ENCODE data around the gene ANTKMT.
"Not testable (repeated sequence)": the region's sequence is repeated elsewhere in the genome, so short reads cannot be mapped to it uniquely, and the experiment has no call there.

Gene ANTKMT

GRCh38 chr16:707062-707538, 13.8 kb upstream of the ANTKMT start:
- Histone ChIP-seq H3K27ac (no peak overlapping the region), H3K9ac (no peak overlapping the region), H3K9me3 (no peaks in the 10 kb centered on the region), H3K36me3 (no peaks in the 10 kb centered on the region), H4K20me1 (peaks cover 84% of the 10 kb centered on the region), H3K27me3 (peaks cover 98% of the 10 kb centered on the region), H3K4me1 (peaks cover 39% of the 10 kb centered on the region), H3K4me3 (0 out of 2 replicates have a peak overlapping the region, but pooled peaks have one; percentile 65), H3K4me2 (peak overlapping the region; percentile 90)
- TF ChIP-seq Cebpa-rat (IDR thresholded peaks at IDR 0.05), result no peak

GRCh38 chr16:708019-708418, 12.9 kb upstream of the ANTKMT start:
- peaks cover 39% of the 10 kb centered on the region for H3K4me1 ChIP-seq

GRCh38 chr16:708959-709358, 12.0 kb upstream of the ANTKMT start:
- H3K27me3 ChIP-seq, result peaks cover 86% of the 10 kb centered on the region
- no peaks in the 10 kb centered on the region for H3K36me3 ChIP-seq
- peaks cover 65% of the 10 kb centered on the region for H4K20me1 ChIP-seq
- H3K9ac ChIP-seq, result no peak overlapping the region
- no peak overlapping the region for H3K4me2 ChIP-seq
- H3K27ac ChIP-seq, result no peak overlapping the region
- no peaks in the 10 kb centered on the region for H3K9me3 ChIP-seq
- peaks cover 43% of the 10 kb centered on the region for H3K4me1 ChIP-seq
- no peak for TF ChIP-seq Cebpa-rat (IDR thresholded peaks at IDR 0.05)
- no peak overlapping the region for H3K4me3 ChIP-seq

More at GRCh38 chr16:708019-708418, 12.9 kb upstream of the ANTKMT start:
- H3K9me3 ChIP-seq, result no peaks in the 10 kb centered on the region
- peaks cover 75% of the 10 kb centered on the region for H4K20me1 ChIP-seq
- H3K36me3 ChIP-seq, result no peaks in the 10 kb centered on the region
- no peak overlapping the region for H3K4me3 ChIP-seq
- TF ChIP-seq Cebpa-rat (IDR thresholded peaks at IDR 0.05), result no peak
- no peak overlapping the region for H3K9ac ChIP-seq
- H3K27ac ChIP-seq, result no peak overlapping the region
- H3K27me3 ChIP-seq, result peaks cover 92% of the 10 kb centered on the region
- no peak overlapping the region for H3K4me2 ChIP-seq

- Histone ChIP-seq H3K27ac (no peak overlapping the region), H3K4me3 (0 out of 2 replicates have a peak overlapping the region, but pooled peaks have one; percentile 11), H3K27me3 (peaks cover 84% of the 10 kb centered on the region), H3K4me2 (peak overlapping the region; percentile 75), H3K9ac (no peak overlapping the region), H4K20me1 (peaks cover 57% of the 10 kb centered on the region), H3K4me1 (peaks cover 51% of the 10 kb centered on the region), H3K36me3 (no peaks in the 10 kb centered on the region), H3K9me3 (no peaks in the 10 kb centered on the region)
- no peak for TF ChIP-seq Cebpa-rat (IDR thresholded peaks at IDR 0.05)
These were observed 11.1 kb upstream of the ANTKMT start for GRCh38 chr16:709566-710499.

DNA sequence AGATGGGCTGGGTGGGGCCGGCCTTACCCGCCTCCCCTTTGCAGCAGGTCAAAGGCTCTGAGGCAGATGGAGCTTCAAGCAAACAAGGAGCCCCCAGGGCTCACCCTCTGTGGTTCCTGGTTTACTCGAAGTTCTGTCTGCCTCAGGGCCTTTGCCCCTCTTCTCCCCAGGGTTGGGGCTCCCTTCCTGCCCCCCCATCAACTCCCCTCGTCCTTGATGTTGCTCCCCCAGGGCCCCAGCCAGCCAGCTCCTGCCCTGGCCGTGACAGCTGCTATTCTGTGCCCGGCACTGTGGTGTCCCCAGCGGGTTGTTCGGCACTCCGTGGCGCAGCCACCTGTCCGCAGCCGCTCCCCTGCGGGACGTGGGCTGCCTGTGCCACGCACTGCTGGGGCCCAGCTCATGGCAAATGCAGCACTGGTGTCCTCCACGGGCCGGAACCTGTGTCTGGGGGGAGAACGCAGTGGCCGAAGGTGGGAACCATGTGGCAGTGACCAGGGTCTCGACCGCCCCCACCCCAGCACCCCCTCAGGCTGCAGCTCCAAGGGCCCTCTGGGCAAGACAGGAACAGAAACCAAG, 10.4 kb upstream of the ANTKMT start:
- Histone ChIP-seq H3K9ac (no peak overlapping the region), H3K4me2 (peak overlapping the region; percentile 75)

GRCh38 chr16:711084-711483, 9.9 kb upstream of the ANTKMT start:
- H3K36me3 ChIP-seq, result no peaks in the 10 kb centered on the region
- H3K4me2 ChIP-seq, result peak overlapping the region; percentile 75
- H3K9ac ChIP-seq, result no peak overlapping the region
- H3K4me3 ChIP-seq, result no peak overlapping the region
- no peak for TF ChIP-seq Cebpa-rat (IDR thresholded peaks at IDR 0.05)
- H3K27ac ChIP-seq, result no peak overlapping the region
- no peaks in the 10 kb centered on the region for H3K9me3 ChIP-seq
- peaks cover 56% of the 10 kb centered on the region for H3K4me1 ChIP-seq
- peaks cover 64% of the 10 kb centered on the region for H4K20me1 ChIP-seq
- peaks cover 83% of the 10 kb centered on the region for H3K27me3 ChIP-seq

More for the DNA sequence above, 10.4 kb upstream of the ANTKMT start:
- H3K27ac ChIP-seq, result no peak overlapping the region
- peaks cover 83% of the 10 kb centered on the region for H3K27me3 ChIP-seq
- peaks cover 51% of the 10 kb centered on the region for H3K4me1 ChIP-seq
- TF ChIP-seq Cebpa-rat (IDR thresholded peaks at IDR 0.05), result no peak
- no peaks in the 10 kb centered on the region for H3K36me3 ChIP-seq
- H3K4me3 ChIP-seq, result 0 out of 2 replicates have a peak overlapping the region, but pooled peaks have one; percentile 11
- H4K20me1 ChIP-seq, result peaks cover 59% of the 10 kb centered on the region
- H3K9me3 ChIP-seq, result no peaks in the 10 kb centered on the region

DNA sequence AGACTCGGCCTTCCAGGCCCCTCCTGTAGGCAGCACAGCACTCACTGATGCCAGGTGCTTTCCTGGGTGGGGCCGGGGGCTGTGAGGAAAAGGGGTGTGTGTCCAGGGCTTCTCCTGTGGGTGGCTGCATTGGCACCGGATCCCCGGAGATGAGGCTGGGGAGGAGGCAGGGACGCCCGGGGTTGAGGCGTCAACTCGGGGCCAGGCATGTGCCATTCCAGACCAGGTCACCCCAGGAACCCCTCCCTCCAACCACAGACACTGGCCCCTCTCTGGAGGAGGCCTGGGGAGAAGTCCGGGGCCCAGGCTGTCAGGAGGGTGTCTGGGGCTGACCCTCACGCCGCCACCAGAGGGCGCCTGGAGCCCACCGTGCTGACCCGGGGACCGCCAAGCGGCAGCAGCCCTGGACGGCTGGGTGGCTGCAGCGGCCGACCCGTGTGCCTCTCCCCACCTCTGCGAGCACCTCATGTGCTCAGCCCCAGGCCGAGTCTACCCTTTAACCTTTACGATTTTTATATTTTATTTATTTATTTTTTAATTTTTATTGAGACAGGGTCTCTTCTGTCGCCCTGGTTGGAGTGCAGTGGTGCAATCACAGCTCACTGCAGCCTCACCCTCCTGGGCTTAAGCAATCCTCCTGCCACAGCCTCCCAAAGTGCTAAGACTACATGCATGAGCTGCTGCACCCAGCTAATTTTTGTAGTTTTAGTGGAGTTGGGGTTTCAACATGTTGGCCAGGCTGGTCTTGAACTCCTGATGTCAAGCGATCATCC, 9.2 kb upstream of the ANTKMT start:
- Histone ChIP-seq H4K20me1 (peaks cover 64% of the 10 kb centered on the region), H3K4me1 (peaks cover 56% of the 10 kb centered on the region), H3K4me3 (no peak overlapping the region), H3K9ac (no peak overlapping the region), H3K9me3 (no peaks in the 10 kb centered on the region), H3K36me3 (no peaks in the 10 kb centered on the region), H3K27ac (no peak overlapping the region), H3K4me2 (peak overlapping the region; percentile 75), H3K27me3 (peaks cover 83% of the 10 kb centered on the region)
- TF ChIP-seq Cebpa-rat (IDR thresholded peaks at IDR 0.05), result no peak

DNA sequence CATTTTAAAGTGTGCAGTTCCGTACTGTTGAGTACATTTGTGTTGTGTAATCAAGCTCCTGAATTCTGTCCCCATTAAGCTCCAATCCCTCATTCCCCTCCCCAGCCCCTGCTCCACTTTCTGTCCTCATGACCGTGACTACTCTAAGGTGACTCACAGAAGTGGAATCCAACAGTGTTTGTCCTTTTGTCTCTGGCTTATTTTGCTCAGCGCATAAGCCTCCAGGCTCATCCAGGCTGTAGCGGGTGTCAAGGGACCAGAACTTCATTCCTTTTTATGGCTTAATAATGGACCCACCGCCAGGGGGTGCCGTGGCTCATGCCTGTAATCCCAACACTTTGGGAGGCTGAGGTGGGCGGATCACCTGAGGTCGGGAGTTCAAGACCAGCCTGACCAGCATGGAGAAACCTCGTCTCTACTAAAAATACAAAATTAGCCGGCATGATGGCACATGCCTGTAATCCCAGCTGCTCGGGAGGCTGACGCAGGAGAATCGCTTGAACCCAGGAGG, 8.2 kb upstream of the ANTKMT start:
- not testable (repeated sequence) for H3K4me2 ChIP-seq, H3K9ac ChIP-seq, H3K27ac ChIP-seq, H3K36me3 ChIP-seq, H3K4me3 ChIP-seq, H3K9me3 ChIP-seq
- Histone ChIP-seq H4K20me1 (peaks cover 63% of the 10 kb centered on the region), H3K27me3 (peaks cover 74% of the 10 kb centered on the region), H3K4me1 (peaks cover 62% of the 10 kb centered on the region)

DNA sequence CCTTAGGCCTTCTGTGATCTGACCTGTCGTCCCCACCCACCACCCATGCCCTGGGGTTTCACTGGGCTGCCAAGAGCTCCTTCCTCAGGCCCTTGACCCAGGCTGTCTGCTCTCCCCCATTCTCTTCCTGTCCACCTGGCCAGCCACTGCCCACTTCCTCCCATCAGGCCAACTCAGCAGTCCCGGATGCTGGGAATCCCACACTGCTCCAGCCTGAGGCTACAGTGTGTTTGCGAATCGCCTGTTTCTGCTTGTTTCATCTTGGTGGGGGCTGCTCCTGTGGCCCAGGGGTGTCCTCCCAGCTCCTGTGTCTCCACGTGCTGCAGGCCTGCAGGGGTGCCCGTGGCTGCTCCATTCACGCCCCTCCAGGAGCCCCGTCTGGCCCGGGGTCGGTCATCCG, 6.9 kb upstream of the ANTKMT start:
- Histone ChIP-seq H3K9ac (no peak overlapping the region), H3K27ac (no peak overlapping the region), H4K20me1 (peaks cover 63% of the 10 kb centered on the region), H3K4me3 (no peak overlapping the region), H3K4me2 (peak overlapping the region; percentile 100), H3K9me3 (no peaks in the 10 kb centered on the region), H3K27me3 (peaks cover 61% of the 10 kb centered on the region), H3K36me3 (no peaks in the 10 kb centered on the region), H3K4me1 (peaks cover 75% of the 10 kb centered on the region)
- TF ChIP-seq Cebpa-rat (IDR thresholded peaks at IDR 0.05), result no peak
